BE2C (cell line): ENCODE measurements around the gene NXPH4.

Source experiments
- DNase-seq: peaks from one replicate; pipeline ENCODE4 v3.0.0-alpha.2; 2020
- H3K27me3 ChIP-seq: fragments of 250-450 bp; sonication (Bioruptor Pico); 2 replicates; pipeline ENCODE4 v1.5.1; 2020; ENCODE audit warnings: mild to moderate bottlenecking
- H3K36me3 ChIP-seq: fragments of 250-450 bp; sonication (Bioruptor Pico); 2 replicates; pipeline ENCODE4 v1.5.1; 2020; ENCODE audit warnings: mild to moderate bottlenecking
- H3K4me1 ChIP-seq: fragments of 250-450 bp; sonication (Bioruptor Pico); 2 replicates; pipeline ENCODE4 v1.5.1; 2020
- H3K4me3 ChIP-seq: 2 replicates; pipeline ENCODE4 v1.5.1; 2011; ENCODE audit warnings: low read depth, low read length
- H3K9me3 ChIP-seq: fragments of 250-450 bp; sonication (Bioruptor Pico); 2 replicates; pipeline ENCODE4 v1.5.1; 2020
- TF ChIP-seq, protein P1 (sequence below): IDR thresholded peaks from 2 replicates; pipeline ENCODE4 v1.5.1; 2012; ENCODE audit warnings: mild to moderate bottlenecking, low read depth, low read length

The NXPH4 gene

DNA sequence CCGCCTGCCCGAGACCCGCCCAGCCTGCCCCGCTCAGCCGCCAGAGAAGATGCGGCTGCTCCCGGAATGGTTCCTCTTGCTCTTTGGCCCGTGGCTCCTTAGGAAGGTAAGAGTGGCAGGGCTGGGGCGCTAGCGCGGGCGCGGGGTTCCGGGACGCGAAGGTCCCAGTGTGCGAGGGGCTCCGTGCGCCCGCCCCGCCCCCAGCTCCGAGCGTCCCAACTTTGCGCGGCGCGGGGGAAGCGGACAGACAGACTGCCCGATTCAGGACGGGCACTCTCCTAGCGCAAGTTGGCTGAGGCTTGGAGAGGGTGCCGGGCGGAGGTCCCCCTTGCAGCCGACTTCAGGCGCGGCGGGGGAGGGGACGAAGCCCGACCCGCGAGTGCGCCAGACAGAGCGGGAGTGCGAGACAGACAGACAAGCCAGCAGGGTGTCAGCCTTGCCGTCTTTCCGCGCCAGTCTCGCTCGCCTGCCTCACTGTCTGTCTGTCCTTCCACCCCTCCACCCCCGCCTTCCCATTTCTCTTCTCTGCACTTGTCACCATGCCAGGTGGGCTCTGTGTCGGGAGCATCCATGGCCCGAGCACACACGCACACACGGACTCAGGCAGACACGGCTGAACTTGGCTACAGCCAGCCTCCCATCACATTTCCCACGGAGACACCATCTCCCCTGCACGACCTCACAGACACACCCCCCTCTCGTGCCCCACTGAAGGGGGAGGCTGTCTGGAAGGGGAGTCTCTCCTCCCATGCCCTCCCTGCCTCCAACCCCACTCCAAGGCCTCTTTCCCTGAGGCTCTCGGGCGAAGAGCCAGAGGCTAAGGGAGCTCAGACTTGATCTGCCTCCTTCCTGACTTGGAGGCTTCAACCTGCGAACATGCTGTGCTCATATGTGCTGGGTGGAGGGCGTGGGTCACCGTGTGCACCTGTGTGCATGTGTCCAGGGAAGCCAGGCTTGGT, 606 bp downstream of the NXPH4 start:
- no peaks in the 10 kb centered on the region for H3K36me3 ChIP-seq
- DNase-seq = no peak
- H3K4me3 ChIP-seq = peak overlapping the region; percentile 45
- H3K27me3 ChIP-seq = peaks cover 85% of the 10 kb centered on the region
- no peaks in the 10 kb centered on the region; the same call in 1 of the 2 replicates for H3K4me1 ChIP-seq
- TF ChIP-seq, protein P1, sequence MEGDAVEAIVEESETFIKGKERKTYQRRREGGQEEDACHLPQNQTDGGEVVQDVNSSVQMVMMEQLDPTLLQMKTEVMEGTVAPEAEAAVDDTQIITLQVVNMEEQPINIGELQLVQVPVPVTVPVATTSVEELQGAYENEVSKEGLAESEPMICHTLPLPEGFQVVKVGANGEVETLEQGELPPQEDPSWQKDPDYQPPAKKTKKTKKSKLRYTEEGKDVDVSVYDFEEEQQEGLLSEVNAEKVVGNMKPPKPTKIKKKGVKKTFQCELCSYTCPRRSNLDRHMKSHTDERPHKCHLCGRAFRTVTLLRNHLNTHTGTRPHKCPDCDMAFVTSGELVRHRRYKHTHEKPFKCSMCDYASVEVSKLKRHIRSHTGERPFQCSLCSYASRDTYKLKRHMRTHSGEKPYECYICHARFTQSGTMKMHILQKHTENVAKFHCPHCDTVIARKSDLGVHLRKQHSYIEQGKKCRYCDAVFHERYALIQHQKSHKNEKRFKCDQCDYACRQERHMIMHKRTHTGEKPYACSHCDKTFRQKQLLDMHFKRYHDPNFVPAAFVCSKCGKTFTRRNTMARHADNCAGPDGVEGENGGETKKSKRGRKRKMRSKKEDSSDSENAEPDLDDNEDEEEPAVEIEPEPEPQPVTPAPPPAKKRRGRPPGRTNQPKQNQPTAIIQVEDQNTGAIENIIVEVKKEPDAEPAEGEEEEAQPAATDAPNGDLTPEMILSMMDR = no peak
- no peaks in the 10 kb centered on the region for H3K9me3 ChIP-seq

DNA sequence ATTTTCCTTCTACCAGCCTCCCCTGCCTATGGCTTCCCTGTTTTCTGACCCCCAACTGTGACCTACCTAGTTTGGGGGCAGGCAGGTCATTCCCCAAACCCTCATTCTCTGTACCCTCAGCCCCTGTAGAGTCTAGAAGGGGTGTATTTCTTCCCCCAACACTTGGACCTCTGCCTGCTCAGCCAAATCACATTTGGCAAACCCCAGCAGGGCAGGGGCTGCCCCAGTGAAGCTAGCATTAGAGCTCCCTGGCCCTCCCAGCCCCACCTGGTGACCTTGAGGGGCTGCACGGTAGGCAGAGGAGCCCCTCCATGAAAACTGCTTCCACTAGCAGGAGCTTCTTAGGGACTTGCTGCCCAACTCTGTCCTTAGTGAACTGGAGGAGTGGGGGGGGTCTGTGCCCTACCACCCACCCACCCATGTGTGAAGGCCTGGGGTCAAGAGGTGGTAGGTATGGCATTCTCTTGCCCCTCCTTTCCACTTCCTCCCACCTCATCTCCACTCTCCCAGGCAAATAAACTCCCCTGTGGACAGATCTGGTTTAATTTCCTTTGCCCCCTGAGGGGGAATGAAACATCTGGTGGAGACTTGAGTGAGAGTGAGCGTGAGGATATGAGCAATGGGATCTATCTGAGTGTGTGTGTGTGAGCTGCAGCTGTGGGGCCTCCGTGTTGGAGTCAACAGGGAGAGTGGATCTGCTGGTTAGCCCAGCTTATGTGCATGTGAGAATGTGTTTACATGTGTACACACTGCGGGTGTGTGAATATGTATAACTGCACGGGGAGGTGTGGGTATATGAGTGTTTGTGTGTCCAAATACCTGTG, 1.6 kb downstream of the NXPH4 start:
- Histone ChIP-seq H3K4me1 (no peaks in the 10 kb centered on the region; the same call in 1 of the 2 replicates), H3K36me3 (no peaks in the 10 kb centered on the region), H3K4me3 (peak overlapping the region; percentile 45), H3K27me3 (peaks cover 88% of the 10 kb centered on the region), H3K9me3 (no peaks in the 10 kb centered on the region)
- no peak for DNase-seq
- TF ChIP-seq, protein P1 = no peak

DNA sequence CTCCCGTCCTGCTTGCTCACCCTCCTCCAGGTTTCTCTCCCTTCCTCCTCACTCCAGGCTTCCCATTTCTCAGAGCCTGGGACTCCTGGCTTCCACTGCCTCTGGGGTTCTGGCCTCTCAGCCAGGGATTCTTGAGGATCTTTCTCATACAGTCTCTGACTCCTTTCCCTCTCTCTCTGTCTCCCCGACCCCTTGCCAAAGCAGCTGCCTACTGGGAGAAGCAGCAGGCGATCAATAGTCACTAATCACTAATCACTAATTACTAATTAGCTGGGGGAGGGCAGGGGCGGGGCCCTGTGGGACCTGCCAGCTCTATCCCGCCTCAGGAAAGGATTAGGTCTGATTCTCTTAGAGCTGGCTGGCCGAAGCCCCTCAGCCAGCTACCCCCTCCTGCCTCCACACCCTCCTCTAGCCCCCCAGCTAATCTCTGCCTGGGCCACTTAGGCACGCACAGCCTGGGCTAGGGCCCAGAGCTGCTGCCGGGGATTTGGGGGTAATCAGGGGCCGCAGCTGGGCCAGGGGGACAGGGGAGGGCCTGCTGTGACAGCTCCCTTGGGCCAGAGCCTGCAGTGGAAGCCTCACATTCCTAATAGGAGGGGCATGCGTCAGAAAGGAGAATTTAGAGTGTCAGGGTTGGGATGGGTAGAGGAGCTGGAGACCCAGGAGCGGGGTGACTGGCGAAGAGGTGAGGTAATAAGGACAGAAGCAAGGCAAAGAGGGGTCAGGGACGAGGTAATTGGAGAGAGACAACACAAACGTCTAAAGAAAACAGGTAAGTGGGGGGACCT, 2.8 kb downstream of the NXPH4 start:
- TF ChIP-seq, protein P1 = no peak
- Histone ChIP-seq H3K27me3 (peaks cover 83% of the 10 kb centered on the region), H3K9me3 (no peaks in the 10 kb centered on the region), H3K4me1 (no peaks in the 10 kb centered on the region; the same call in 1 of the 2 replicates), H3K36me3 (no peaks in the 10 kb centered on the region), H3K4me3 (no peak overlapping the region)
- DNase-seq = no peak

DNA sequence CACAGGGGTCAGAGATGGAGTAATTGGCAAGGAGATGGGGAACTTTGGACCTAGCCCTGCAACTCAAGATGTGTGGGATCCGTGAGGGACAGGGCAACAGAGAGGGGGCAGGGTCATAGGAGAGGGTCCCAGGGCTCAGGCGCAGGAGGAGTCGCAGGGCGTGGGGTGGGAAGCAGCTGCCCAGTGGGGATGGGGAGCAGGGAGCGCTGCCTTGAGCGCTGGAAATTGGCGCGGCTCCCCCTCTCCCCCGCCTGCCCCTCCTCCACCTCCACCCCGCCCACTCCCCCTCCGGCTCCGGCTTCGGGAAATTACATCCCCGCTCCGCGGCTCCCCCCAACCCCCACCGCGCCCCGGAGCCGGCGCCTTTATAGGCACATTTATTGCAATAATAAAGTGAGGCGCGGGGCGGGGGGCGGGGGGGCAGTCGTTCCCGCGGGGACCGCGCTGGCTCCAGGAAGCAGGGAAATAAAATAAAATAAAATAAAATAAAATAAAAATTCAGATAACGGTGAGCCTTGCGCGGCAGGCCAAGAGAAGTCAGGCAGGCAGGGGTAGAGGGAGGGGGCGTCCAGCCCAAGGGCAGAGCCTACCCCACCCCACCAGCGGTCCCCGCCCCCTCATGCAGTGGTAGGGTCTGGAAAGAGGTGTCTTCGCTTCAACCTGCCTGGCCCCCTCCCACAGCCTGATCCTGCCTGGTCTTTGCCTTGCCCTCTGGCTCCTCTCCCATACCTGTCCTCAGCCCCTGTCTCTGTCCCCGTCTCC, 3.6 kb downstream of the NXPH4 start:
- Histone ChIP-seq H3K27me3 (peaks cover 80% of the 10 kb centered on the region), H3K36me3 (no peaks in the 10 kb centered on the region), H3K4me3 (no peak overlapping the region), H3K9me3 (no peaks in the 10 kb centered on the region), H3K4me1 (no peaks in the 10 kb centered on the region; the same call in 1 of the 2 replicates)
- TF ChIP-seq, protein P1 = no peak
- DNase-seq = no peak

DNA sequence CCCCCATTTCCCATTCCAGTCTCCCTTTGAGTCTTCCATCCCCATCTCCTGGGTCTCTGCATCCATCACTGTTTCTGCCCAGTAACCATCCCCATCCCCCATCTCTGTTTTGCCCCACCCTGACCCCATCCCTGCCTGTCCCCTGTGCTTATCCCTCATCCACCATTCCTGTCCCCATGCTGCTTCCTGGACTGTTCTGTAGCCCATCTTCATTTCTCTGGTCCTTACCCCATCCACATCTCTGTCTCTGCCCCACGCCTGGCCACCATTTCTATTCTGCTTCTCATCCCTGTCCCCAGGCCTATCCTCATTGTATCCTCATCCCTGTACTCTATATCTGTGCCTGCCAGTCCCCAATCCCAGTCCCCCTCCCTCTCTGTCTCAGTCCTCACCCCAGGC, 4.2 kb downstream of the NXPH4 start:
- Histone ChIP-seq H3K4me3 (no peak overlapping the region), H3K27me3 (peaks cover 77% of the 10 kb centered on the region), H3K9me3 (no peaks in the 10 kb centered on the region), H3K4me1 (no peaks in the 10 kb centered on the region; the same call in 1 of the 2 replicates), H3K36me3 (no peaks in the 10 kb centered on the region)
- TF ChIP-seq, protein P1 = no peak
- no peak for DNase-seq
